Midbrain (tissue), 1 donor: ENCODE measurements around the gene FABP1.

Source experiments
- DNase-seq: peaks from one replicate; lab custom pipeline; 2025; lab: John Stamatoyannopoulos, UW

FABP1 gene

GRCh38 chr2:88127888-88128653 lies at the start of gene FABP1:
Gene FABP1 (minus strand): TSS chr2:88128062. CDS start chr2:88128017, 45 bp downstream.
- no peak for DNase-seq

GRCh38 chr2:88177556-88177955 lies 49.7 kb upstream of the FABP1 start:
- no peak for DNase-seq

GRCh38 chr2:88176352-88176984 lies 48.6 kb upstream of the FABP1 start:
- DNase-seq, result no peak

- no peak for DNase-seq
These were observed 45.0 kb upstream of the FABP1 start for GRCh38 chr2:88172882-88173281.

DNA sequence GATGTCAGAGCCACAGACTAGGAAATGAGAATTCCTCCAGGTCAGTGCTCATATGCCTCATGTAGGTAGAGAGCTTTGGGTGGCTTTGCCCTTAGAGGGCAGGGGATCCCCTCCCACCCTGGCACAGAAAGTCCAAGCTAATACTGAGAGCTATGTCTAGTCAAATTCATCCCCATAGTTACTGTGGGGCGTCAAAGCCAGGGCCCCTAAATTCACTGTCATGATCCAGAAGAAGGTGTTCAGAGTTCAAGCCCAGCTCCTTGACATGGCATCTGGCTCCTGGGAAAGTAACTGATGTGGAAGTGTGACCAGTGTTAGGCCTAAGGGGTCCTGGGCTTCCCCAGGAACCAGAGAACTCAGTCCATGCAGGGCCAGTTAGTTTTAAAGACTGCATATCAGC lies 44.1 kb upstream of the FABP1 start:
- DNase-seq, result no peak

DNA sequence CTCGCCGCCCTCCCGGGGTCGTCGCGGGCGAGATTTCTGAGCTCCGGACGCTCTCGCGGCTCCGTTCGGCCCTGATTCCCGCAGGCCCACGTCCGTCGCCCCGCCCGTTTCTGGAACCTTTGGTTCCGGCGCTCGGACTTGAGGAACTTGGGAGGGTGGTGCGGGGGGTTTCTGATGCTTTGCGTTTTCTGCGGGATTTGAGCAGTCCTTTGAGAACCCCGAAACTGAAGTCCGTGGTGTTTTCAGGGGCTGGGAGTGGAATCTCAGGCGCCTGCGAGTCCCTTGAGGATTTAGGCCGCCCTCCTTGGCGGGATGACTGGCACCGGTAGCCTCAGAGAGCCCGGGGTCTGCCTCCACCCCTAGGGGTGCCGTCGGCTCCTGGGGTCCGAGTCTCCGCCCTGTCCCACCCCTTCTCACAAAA lies 42.6 kb upstream of the FABP1 start:
- DNase-seq, result peak; percentile 65

DNA sequence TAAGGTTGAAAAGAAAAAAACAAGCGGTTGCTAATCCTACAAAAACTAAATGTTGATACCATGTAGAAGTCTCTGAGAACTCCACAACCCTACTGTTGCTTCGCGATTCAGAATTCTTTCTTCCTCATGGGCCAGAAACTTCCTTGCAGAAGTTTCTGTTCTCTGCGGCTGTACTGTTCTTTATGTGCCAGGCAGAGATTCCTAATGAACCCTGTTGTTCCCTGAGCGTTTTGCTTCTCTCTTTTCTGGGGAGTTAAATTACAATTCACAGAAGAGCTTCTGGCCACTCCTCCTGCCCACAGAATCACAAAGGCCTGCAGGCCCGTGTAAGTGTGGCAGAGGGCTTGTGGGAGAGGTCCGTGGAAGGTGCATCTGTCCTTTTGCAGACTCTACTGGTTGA lies 40.5 kb upstream of the FABP1 start:
- DNase-seq, result no peak

DNA sequence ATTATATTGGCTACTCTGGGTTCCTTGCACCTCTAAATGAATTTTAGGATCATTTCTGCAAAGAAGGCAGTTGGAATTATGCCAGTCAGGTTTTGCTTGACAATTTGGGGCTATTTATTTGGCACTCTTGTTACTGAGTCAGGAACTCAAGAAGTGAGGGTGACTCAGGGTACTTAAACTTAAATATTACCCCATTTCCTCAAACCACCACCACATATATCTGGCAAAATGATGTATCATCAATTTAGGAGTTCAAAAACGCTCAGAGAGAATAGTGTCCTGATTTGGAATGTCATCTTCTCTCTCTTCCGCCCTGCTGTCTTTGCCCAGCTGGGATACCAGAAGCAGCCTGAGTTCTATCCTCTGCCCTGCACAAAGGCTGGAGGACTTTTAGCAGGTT lies 39.9 kb upstream of the FABP1 start:
- DNase-seq, result no peak

GRCh38 chr2:88165332-88166003 lies 37.6 kb upstream of the FABP1 start:
- DNase-seq, result peak; percentile 43

- DNase-seq, result no peak
These were observed 33.8 kb upstream of the FABP1 start for GRCh38 chr2:88161446-88162244.

- no peak for DNase-seq
These were observed 32.7 kb upstream of the FABP1 start for GRCh38 chr2:88160517-88160916.

DNA sequence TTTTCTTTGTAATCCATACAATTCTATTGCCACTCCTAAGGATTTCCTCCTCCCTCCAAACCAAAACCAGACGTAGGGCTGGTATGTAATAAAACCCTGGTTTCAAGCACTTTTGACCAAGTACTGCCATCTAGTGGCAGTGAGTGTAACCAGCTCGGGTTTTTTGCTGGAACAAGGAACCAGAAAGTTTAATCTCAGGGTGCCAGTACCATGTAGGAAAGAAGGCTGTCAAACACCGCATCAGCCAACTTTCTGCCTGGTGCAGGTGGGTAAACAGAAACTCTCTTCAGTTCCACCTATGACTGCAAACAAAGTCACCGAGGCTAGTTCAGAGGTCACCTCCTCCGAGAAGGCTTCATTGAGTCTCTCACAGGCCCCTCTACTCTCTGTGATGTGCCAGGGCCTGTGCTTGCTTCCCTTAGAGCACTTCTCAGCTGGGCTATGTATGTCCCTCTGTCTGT lies 32.1 kb upstream of the FABP1 start:
- peak; percentile 85 for DNase-seq

GRCh38 chr2:88159481-88159880 lies 31.6 kb upstream of the FABP1 start:
- no peak for DNase-seq

DNA sequence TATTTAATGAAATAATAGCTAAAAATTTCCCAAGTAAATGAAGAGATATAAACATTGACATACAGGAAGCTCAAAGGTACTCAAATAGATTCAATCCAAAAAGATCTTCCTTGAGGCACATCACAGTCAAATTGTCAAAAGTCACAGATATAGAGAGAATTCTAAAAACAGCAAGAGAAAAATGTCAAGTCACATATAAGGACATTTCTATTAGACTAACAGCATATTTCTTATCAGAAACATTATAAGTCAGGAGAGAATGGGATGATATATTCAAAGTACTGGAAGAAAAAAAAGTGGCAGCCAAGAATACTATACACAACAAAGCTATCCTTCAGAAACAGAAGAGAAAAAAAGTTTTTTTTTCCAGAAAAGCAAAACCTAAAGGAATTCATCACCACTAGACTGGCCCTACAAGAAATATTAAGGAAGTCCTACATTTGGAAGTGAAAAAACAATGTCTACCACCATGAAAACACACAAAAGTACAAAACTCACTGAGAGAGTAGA lies 21.1 kb upstream of the FABP1 start:
- DNase-seq, result no peak

DNA sequence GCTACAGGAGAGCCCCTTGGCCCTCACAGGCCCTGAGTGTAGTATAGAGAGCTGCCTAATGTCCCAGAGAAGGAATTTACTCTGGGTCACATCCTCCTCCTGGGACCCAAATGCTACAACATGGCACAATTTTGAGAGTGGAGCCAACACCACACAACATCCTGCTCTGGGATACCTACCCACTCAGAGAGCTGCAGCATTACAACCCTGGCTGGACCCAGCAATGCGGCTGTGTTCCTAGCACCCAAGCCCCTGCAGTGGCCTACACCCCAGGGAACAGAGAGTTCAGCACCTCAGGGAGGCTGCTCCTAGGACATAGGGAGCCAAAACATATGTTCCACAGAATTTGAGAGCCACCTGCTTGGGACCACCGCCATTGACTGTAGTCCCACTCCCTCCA lies 19.3 kb upstream of the FABP1 start:
- DNase-seq, result no peak

DNA sequence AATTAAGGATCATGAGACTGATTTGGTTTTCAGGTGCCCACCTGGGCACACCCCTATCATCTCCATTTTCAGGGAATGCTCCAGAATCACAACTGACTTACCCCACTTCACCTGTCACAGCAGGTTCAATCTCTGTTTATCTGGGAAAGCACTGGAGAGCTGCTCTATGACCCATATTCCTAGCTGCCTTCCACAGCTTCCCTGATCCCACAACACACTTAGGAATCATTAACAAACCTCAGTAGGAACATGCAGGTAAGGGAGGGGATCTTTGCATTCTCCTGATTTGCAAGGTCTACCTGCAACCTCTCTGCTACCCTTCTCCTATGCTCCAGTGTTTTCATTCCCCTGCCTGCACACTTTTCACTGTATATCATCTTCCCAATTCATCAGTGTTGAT lies 18.7 kb upstream of the FABP1 start:
- no peak for DNase-seq

DNA sequence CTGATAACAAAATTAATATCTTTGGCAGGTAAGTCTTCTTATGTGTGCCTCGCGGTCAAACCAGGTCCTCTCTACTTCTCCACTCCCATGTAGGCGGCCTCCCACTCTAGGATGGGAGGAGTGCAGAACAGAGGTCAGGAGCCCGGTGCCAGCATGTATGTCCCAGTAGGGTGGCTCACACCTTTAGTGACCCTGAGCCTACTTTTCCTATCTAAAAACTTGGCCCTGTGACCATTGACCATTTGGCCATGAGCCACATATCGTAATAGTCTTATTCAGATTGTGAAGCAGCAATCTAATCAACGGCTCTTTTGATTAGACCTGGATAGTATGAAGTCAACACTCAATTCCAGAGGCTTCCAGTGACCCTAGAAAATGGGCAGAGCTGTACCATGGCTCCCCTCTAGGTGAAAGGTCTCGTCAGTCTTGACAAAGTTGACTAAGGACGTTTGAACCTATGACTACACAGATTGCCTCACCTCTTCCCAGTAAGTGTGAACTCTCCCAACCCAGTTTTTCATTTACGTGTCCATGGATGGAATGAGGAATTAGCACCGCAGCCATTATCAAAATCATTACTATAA lies 17.1 kb upstream of the FABP1 start:
- no peak for DNase-seq

GRCh38 chr2:88144271-88144670 lies 16.4 kb upstream of the FABP1 start:
- no peak for DNase-seq

DNA sequence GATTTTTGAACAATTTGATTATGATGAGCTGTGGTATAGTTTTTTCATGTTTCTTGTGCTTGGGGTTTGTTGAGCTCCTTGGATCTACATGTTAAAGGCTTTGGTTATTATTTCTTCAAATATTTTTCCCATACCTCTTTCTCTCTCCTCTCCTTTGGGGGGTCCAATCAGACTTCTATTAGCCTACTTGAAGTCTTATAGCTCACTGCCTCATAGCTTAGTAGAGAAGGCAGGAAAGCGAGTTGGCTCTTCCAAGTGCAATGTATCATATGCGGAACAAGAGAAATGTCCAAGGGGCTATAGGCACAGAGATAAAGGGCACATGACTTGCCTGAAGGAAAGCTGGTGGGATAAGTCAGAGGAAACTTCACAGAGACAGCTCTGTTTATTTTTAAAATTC lies 14.1 kb upstream of the FABP1 start:
- no peak for DNase-seq

DNA sequence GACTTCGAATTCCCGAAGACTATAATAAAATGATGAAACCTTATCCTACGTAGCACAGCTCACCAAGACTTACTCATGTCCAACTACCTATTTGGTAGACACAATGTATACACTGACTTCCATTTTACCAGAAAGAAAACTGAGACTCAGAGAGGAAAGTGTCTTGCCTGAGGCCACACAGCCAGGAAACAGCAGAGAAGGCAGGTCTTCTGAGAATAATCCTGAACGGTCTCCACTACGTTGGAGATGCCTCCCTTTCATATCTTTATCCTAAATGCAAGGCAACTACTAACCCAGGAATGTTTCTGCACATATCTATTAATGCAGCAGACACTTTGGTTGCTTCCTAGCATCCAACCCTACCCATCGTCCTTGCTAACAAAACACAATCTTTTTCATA lies 11.9 kb upstream of the FABP1 start:
- no peak for DNase-seq

- no peak for DNase-seq
These were observed 11.4 kb upstream of the FABP1 start for GRCh38 chr2:88139203-88139702.
